Measurements from ENCODE around the gene NCCRP1.

GRCh38 chr19:39168258-39169142 is 28.3 kb upstream of the NCCRP1 start:
- TF ChIP-seq CTCF (conservative IDR thresholded peaks at IDR 0.05) (no peak), EZH2 (IDR thresholded peaks at IDR 0.05; ENCODE audit: low read depth) (no peak)

All from PC-9 (cell line).